K562 (cell line): Measurements from ENCODE around the gene LRRC74B. TPM values are rescaled to one million over a fixed set of nuclear protein-coding genes. Genes with fewer than 3 reads are reported as not detected.

Experiments used
- DNMT1 ChIP-seq: fragments of 450-650 bp; IDR thresholded peaks from 2 replicates; pipeline ENCODE4 v1.6.1; 2016; ENCODE audit warnings: antibody characterized with exemption, mild to moderate bottlenecking
- ESRRA ChIP-seq: fragments of 450-650 bp; IDR thresholded peaks from 2 replicates; pipeline ENCODE4 v1.6.1; 2014; ENCODE audit warnings: low read depth, mild to moderate bottlenecking, moderate library complexity, borderline replicate concordance
- FIP1L1 ChIP-seq: fragments of 200-400 bp; formaldehyde crosslinking; IDR thresholded peaks from 2 replicates; pipeline ENCODE4 v1.6.1; 2018; ENCODE audit warnings: mild to moderate bottlenecking, low read depth, low read length; ENCODE audit not compliant: poor library complexity, severe bottlenecking
- FOXM1 ChIP-seq, 2 experiments: fragments of 450-650 bp in 1 of 2; sonication (generic) in 1 of 2; formaldehyde crosslinking in 1 of 2; IDR thresholded peaks; 2 replicates each; pipeline versions ENCODE4 v1.6.1 to v1.9.0; 2017 to 2022; ENCODE audit warnings: low read depth in 2 of 2, mild to moderate bottlenecking in 2 of 2, missing genetic modification reagents in 1 of 2, moderate library complexity in 1 of 2
- FUS ChIP-seq: fragments of 200-400 bp; formaldehyde crosslinking; optimal IDR thresholded peaks from 2 replicates; pipeline ENCODE3; 2017; ENCODE audit warnings: low read depth, low read length
- ID3 ChIP-seq, 2 experiments: fragments of 250-450 bp in 1 of 2; fragments of 450-650 bp in 1 of 2; sonication (Bioruptor Pico) in 1 of 2; IDR thresholded peaks; 2 replicates each; pipeline versions ENCODE4 v1.6.1 to v1.8.0; 2016 to 2021; ENCODE audit warnings: mild to moderate bottlenecking in 2 of 2, moderate library complexity in 2 of 2, missing compliant biosample characterization in 1 of 2, missing genetic modification characterization in 1 of 2
- MECOM ChIP-seq: fragments of 250-450 bp; sonication (Bioruptor Pico); IDR thresholded peaks from 2 replicates; pipeline ENCODE4 v1.8.0; 2022; ENCODE audit warnings: inconsistent platforms
- NBN ChIP-seq: fragments of 450-650 bp; IDR thresholded peaks from 2 replicates; pipeline ENCODE4 v1.6.1; 2016; ENCODE audit warnings: low read depth, mild to moderate bottlenecking
- NFATC3 ChIP-seq: fragments of 450-650 bp; IDR thresholded peaks from 2 replicates; pipeline ENCODE4 v1.6.1; 2017; ENCODE audit warnings: mild to moderate bottlenecking
- NFRKB ChIP-seq: fragments of 450-650 bp; IDR thresholded peaks from 2 replicates; pipeline ENCODE4 v1.6.1; 2016; ENCODE audit warnings: low read depth
- PHB ChIP-seq: fragments of 250-450 bp; sonication (Bioruptor Pico); IDR thresholded peaks from 2 replicates; pipeline ENCODE4 v1.5.0; 2021
- PTTG1 ChIP-seq: fragments of 450-650 bp; IDR thresholded peaks from 2 replicates; pipeline ENCODE4 v1.6.1; 2016; ENCODE audit warnings: low read depth, mild to moderate bottlenecking, missing genetic modification characterization, missing compliant biosample characterization
- RBM15 ChIP-seq: fragments of 200-400 bp; formaldehyde crosslinking; IDR thresholded peaks from 2 replicates; pipeline ENCODE4 v1.6.1; 2018; ENCODE audit warnings: mild to moderate bottlenecking, low read length, moderate library complexity; ENCODE audit not compliant: insufficient read depth
- RBM25 ChIP-seq: fragments of 200-400 bp; formaldehyde crosslinking; IDR thresholded peaks from 2 replicates; pipeline ENCODE4 v1.6.1; 2018; ENCODE audit warnings: low read length, low read depth, moderate library complexity; ENCODE audit not compliant: severe bottlenecking
- SIRT6 ChIP-seq: IDR thresholded peaks from one replicate; pipeline ENCODE4 v1.6.1; 2012; ENCODE audit warnings: low read depth, mild to moderate bottlenecking, control low read depth, inconsistent platforms, low read length, moderate library complexity
- SREBF1 ChIP-seq: fragments of 150-350 bp; IDR thresholded peaks from 2 replicates; pipeline ENCODE4 v1.6.1; 2014; ENCODE audit warnings: antibody characterized with exemption, low read depth, low read length, borderline replicate concordance
- THRAP3 ChIP-seq: fragments of 450-650 bp; IDR thresholded peaks from 2 replicates; pipeline ENCODE4 v1.6.1; 2016; ENCODE audit warnings: mild to moderate bottlenecking, inconsistent platforms, borderline replicate concordance
- U2AF2 ChIP-seq: fragments of 200-400 bp; formaldehyde crosslinking; optimal IDR thresholded peaks from 2 replicates; pipeline ENCODE3; 2017; ENCODE audit warnings: low read depth, mild to moderate bottlenecking, low read length
- ZNF217 ChIP-seq: sonication (generic); formaldehyde crosslinking; IDR thresholded peaks from 2 replicates; pipeline ENCODE4 v1.8.0; 2022; ENCODE audit warnings: mild to moderate bottlenecking, missing genetic modification reagents
- ZNF277 ChIP-seq: fragments of 250-450 bp; sonication (Bioruptor Pico); IDR thresholded peaks from 2 replicates; pipeline ENCODE4 v1.8.0; 2022; ENCODE audit warnings: inconsistent platforms, mild to moderate bottlenecking, moderate library complexity, borderline replicate concordance
- ZNF384 ChIP-seq: IDR thresholded peaks from 2 replicates; pipeline ENCODE4 v1.6.1; 2012; ENCODE audit warnings: low read depth, low read length, improper control_type of control experiment
- ZNF408 ChIP-seq: fragments of 250-450 bp; sonication (Bioruptor Pico); IDR thresholded peaks from 2 replicates; pipeline ENCODE4 v1.4.0; 2020; ENCODE audit warnings: low read depth, mild to moderate bottlenecking, moderate library complexity
- ZNF785 ChIP-seq: fragments of 250-450 bp; sonication (Bioruptor Pico); IDR thresholded peaks from 2 replicates; pipeline ENCODE4 v1.4.0; 2020; ENCODE audit warnings: mild to moderate bottlenecking
- polyA plus RNA-seq, 8 experiments: library from polyadenylated mRNA; depleted of rRNA in 4 of 8; stranded (reverse) in 5 of 8; unstranded in 3 of 8; fragments of >200 nt; fragmentation: Nextera tagmentation in 2 of 8; fragmentation: Illumina TruSeq in 1 of 8; extraction: Ambion mirVana in 2 of 8; extraction: Trizol in 1 of 8; gene quantifications; 2 replicates each; pipeline versions ENCODE4 v1.2.1 to v1.2.3, GENCODE V29; 2011 to 2014; ENCODE audit warnings: inconsistent platforms in 1 of 8, missing spikeins in 1 of 8
- total RNA-seq, 7 experiments: library from RNA; depleted of rRNA in 6 of 7; stranded (reverse); fragments of >200 nt in 6 of 7; fragmentation: Illumina TruSeq in 2 of 7; extraction: Trizol in 2 of 7; gene quantifications; 2 replicates each; pipeline versions ENCODE4 v1.2.1 to v1.2.3, GENCODE V29; 2011 to 2021; ENCODE audit warnings: low replicate concordance in 1 of 7
- TF ChIP-seq, protein P1 (sequence below): fragments of 250-450 bp; sonication (Bioruptor Pico); IDR thresholded peaks from 2 replicates; pipeline ENCODE4 v1.8.0; 2021; ENCODE audit warnings: mild to moderate bottlenecking, moderate library complexity
- TF ChIP-seq, protein P2 (sequence below): fragments of 450-650 bp; IDR thresholded peaks from 2 replicates; pipeline ENCODE4 v1.6.1; 2017; ENCODE audit warnings: antibody characterized with exemption

LRRC74B gene
- total and polyA plus RNA-seq, 9 of the 15 experiments (the other 6 are each of a cell fraction or from before 2014, with no cell fraction given): not detected

- TF ChIP-seq FIP1L1 (no peak), RBM25 (peak; percentile 99), ID3 (CRISPR knock-in tag; IDR thresholded peaks at IDR 0.05) (no peak), ID3 (tag; IDR thresholded peaks at IDR 0.05) (peak; percentile 33), DNMT1 (no peak), SREBF1 (no peak), MECOM (no peak), NFATC3 (no peak), FOXM1 (IDR thresholded peaks at IDR 0.05; ENCODE audit: low read depth) (no peak), FOXM1 (CRISPR knock-in tag; IDR thresholded peaks at IDR 0.05; ENCODE audit: low read depth) (no peak), U2AF2 (no peak), ZNF408 (CRISPR knock-in tag) (no peak), PTTG1 (tag) (no peak), THRAP3 (no peak), ZNF277 (CRISPR knock-in tag) (no peak), ZNF785 (no peak), ZNF217 (no peak), SIRT6 (no peak), FUS (no peak), PHB (CRISPR knock-in tag) (no peak), ZNF384 (peak; percentile 37; the same call in 1 of the 2 replicates), RBM15 (no peak), NBN (no peak), NFRKB (no peak), ESRRA (no peak)
- TF ChIP-seq, protein P1, sequence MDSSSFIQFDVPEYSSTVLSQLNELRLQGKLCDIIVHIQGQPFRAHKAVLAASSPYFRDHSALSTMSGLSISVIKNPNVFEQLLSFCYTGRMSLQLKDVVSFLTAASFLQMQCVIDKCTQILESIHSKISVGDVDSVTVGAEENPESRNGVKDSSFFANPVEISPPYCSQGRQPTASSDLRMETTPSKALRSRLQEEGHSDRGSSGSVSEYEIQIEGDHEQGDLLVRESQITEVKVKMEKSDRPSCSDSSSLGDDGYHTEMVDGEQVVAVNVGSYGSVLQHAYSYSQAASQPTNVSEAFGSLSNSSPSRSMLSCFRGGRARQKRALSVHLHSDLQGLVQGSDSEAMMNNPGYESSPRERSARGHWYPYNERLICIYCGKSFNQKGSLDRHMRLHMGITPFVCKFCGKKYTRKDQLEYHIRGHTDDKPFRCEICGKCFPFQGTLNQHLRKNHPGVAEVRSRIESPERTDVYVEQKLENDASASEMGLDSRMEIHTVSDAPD (CRISPR knock-in tag): no peak
- TF ChIP-seq, protein P2, sequence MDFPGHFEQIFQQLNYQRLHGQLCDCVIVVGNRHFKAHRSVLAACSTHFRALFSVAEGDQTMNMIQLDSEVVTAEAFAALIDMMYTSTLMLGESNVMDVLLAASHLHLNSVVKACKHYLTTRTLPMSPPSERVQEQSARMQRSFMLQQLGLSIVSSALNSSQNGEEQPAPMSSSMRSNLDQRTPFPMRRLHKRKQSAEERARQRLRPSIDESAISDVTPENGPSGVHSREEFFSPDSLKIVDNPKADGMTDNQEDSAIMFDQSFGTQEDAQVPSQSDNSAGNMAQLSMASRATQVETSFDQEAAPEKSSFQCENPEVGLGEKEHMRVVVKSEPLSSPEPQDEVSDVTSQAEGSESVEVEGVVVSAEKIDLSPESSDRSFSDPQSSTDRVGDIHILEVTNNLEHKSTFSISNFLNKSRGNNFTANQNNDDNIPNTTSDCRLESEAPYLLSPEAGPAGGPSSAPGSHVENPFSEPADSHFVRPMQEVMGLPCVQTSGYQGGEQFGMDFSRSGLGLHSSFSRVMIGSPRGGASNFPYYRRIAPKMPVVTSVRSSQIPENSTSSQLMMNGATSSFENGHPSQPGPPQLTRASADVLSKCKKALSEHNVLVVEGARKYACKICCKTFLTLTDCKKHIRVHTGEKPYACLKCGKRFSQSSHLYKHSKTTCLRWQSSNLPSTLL: no peak
These were observed 52.4 kb downstream of the LRRC74B start (continued) for GRCh38 chr22:21098099-21098671.
